Adipose tissue (tissue), 3 donors: ENCODE data around the gene IRF5. TPM values are rescaled to one million over a fixed set of nuclear protein-coding genes. Genes with fewer than 3 reads are reported as not detected.

ENCODE experiments used
- H3K27ac ChIP-seq: one replicate; pipeline ENCODE4 v1.5.1; 2013; ENCODE audit warnings: low read depth, low read length
- WGBS, 3 donors: extraction: QIAGEN DNeasy Blood & Tissue Kit; methylation state at CpG; one replicate each; pipeline ENCODE4 v1.1.7; 2013; 5-methylcytosine and 5-hydroxymethylcytosine counted together
- polyA plus RNA-seq, 3 donors: library from polyadenylated mRNA; stranded (reverse); fragments of 200-250 nt; gene quantifications; one replicate each; pipeline ENCODE4 v1.2.3, GENCODE V29; 2013
- donor health status: healthy with polysubstance abuse.
- donor health status: Bipolar disorder and iron deficiency.
- donor health status: healthy.

The IRF5 gene
- polyA plus RNA-seq, 3 donors = 2.7 to 4.3 (median 3.7) TPM

DNA sequence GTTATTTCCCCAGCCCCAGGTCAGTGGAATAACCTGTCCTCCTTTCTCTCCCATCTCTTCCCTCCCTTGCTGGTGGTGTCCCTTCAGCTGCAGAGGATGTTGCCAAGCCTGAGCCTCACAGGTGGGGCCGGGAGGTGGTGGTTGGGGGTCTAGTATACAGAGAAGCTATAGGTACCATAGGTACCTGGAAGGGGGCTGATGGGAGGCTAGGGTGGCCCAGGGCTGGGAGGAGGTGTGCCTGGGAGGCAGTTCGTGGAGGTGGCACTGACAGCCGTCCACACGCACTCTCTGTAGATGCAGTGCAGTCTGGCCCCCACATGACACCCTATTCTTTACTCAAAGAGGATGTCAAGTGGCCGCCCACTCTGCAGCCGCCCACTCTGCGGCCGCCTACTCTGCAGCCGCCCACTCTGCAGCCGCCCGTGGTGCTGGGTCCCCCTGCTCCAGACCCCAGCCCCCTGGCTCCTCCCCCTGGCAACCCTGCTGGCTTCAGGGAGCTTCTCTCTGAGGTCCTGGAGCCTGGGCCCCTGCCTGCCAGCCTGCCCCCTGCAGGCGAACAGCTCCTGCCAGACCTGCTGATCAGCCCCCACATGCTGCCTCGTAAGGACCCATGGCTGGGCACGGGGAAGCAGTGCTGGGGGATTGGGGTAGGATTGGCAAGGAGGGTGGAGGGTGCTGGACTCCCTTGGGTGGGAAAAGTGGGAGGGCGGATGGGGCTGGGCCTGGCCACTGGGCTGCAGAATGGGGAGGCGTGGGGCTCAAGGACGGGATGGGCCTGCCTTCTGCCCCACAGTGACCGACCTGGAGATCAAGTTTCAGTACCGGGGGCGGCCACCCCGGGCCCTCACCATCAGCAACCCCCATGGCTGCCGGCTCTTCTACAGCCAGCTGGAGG is 9.5 kb downstream of the IRF5 start:
- WGBS, 3 donors = 83 to 89% (median 85%) methylated on average over 16 to 22 of the region's 22 CpGs
- no peak overlapping the region for H3K27ac ChIP-seq

DNA sequence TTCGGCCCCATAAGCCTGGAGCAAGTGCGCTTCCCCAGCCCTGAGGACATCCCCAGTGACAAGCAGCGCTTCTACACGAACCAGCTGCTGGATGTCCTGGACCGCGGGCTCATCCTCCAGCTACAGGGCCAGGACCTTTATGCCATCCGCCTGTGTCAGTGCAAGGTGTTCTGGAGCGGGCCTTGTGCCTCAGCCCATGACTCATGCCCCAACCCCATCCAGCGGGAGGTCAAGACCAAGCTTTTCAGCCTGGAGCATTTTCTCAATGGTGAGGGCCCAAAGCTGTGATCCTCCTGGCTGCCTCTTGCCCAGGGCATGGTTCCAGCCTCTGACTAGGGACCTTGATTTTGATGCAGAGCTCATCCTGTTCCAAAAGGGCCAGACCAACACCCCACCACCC is 10.1 kb downstream of the IRF5 start:
- 93 to 94% (median 94%) methylated on average over 9 of the region's 9 CpGs for WGBS, 3 donors
- H3K27ac ChIP-seq = no peak overlapping the region

DNA sequence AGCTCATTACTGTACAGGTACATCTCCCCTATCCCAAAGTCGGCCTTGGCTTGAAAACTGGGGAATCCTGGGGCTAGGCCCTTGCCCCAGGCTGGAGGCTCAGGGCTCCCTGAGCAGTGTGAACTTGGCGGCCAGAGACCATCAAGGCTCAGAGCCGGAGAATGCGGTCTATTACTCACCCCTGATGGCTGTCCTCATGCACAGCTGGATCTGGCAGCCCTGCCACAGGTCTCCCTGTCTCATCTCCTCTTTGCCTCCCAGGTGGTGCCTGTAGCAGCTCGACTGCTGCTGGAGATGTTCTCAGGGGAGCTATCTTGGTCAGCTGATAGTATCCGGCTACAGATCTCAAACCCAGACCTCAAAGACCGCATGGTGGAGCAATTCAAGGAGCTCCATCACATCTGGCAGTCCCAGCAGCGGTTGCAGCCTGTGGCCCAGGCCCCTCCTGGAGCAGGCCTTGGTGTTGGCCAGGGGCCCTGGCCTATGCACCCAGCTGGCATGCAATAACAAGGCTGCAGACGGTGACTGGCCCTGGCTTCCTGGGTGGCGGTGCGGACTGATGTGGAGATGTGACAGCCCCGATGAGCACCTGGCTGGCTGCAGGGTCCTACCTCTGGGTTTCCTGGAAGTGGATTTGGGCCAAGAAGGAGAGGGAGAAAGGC is 10.7 kb downstream of the IRF5 start:
- WGBS, 3 donors = 57 to 84% (median 64%) methylated on average over 12 of the region's 12 CpGs
- H3K27ac ChIP-seq = no peak overlapping the region

DNA sequence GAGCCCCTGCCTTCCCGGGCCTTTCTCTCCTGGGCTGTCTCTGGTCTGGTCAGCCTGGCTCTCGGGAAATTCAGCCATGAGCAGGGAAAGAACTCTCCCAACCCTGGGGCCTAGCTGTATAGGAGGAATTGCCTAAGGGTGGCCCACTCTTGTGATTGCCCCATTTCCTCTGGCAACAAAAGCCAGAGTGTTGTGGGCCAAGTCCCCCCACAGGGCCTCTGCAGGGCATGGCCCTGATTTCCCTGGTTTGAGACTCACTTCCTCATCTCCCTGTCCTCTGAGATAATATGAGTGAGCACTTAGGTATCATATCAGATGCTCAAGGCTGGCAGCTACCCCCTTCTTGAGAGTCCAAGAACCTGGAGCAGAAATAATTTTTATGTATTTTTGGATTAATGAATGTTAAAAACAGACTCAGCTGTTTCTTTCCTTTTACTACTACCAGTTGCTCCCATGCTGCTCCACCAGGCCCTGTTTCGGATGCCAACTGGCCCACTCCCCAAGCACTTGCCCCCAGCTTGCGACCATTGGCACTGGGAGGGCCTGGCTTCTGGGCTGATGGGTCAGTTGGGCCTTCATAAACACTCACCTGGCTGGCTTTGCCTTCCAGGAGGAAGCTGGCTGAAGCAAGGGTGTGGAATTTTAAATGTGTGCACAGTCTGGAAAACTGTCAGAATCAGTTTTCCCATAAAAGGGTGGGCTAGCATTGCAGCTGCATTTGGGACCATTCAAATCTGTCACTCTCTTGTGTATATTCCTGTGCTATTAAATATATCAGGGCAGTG is 11.4 kb downstream of the IRF5 start:
- H3K27ac ChIP-seq = no peak overlapping the region
- WGBS, 3 donors = 64 to 89% (median 82%) methylated on average over 4 of the region's 4 CpGs

DNA sequence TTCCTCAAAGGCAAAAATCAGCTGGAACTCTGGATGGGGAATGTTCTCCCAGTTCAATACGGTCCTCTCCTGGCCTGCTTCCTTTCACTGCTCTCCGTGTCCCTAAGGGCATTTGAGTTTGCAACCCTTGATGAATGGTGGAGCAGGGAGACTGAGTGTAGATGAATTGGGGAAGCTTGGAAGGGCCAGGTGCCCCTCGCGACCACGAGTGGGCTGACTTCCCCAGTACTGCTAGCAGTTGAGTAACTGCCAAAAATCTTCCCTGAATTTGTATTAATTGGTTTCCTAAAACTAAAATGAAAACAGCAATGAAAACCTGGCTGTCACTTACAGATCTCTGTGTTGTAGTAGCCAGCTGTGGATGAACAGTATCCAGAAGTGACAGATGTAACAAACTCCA is 13.6 kb downstream of the IRF5 start:
- 46 to 75% (median 59%) methylated on average over 5 of the region's 5 CpGs for WGBS, 3 donors

DNA sequence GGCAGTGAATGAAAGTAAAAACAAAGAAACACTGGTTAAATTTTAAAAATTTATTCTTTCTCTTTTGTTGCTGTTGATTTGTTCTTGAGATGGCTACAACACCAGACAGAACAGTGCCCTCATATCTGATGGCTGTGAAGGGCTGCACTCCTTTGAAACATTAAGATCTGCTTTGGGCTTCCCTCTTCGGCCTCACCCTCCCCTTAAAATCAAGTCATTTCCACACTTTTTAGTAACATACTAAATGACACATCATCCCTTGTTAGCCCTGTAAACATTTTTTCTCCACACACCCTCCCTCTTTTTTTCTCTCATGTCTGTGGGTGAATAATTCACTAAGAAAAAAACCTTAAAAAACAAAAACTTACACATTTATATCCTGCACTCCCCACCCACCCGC is 16.4 kb downstream of the IRF5 start:
- 85 to 91% (median 85%) methylated on average over 2 of the region's 2 CpGs for WGBS, 3 donors

More for the DNA sequence above, 13.6 kb downstream of the IRF5 start:
- H3K27ac ChIP-seq = no peak overlapping the region

DNA sequence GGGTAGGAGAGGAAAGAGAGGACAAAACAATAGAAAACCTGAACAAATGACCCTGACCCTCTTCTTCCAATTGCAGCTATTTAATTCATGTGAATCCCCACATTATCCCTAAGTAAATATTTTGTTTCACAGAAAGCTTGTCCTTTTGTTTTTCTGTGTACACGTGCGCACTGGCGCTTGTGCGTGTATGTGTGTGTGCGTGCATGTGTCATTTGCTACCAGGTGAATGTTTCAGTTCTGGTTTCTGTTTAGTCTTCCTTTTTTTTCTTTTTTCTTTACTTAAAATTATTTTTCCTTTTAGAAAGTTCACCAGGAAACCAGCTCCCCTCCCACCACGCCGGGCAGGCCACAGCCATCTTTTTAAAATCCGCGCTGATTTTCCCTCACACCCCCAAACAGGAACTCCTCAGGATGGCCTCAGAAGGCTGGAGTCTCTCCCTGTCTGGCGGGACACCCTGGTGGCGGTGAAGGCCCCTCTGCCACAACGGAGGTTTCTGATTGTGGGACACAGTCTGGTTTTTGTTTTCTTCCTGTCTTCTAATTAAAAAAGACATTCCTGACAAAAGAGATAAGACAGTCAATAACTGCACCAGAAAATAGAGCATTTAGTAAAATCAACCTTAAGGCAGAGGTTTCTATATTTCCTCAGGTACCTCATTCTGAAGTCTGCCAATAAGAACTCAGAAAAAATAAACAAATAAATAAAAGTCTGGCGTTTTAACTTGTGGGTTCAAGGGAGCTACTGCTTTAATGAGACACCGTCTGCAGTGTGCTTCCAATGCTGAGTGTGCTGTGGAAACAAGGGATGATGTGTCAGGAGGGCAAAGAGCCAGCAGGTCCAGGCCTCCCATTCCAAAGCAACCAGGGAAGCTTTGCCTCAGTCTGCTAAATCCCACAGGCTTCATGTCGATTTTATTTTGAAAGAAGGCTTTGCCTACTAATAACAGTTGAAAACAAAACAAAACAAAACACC is 17.4 kb downstream of the IRF5 start:
- WGBS, 3 donors = 72 to 75% (median 73%) methylated on average over 15 of the region's 15 CpGs
- no peak overlapping the region for H3K27ac ChIP-seq

More for the DNA sequence above, 16.4 kb downstream of the IRF5 start:
- H3K27ac ChIP-seq = no peak overlapping the region

DNA sequence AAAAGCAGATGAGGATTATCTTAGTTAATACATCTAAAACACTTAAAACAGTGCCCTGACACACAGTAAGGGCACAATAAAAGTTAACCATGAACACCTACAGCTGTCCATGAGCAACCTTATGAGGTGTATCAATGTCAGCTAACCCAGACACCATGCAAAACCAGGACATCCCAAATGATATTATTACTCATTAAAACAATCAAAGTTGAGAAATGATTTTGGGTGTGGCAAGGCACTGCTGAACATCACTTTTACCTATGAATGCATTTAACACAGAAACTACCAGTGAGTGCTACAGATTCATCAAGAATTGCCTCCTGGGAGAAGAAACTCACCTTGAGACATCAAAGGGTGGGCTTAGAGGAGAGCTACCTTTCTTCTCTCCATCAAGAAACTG is 18.3 kb downstream of the IRF5 start:
- H3K27ac ChIP-seq = no peak overlapping the region

DNA sequence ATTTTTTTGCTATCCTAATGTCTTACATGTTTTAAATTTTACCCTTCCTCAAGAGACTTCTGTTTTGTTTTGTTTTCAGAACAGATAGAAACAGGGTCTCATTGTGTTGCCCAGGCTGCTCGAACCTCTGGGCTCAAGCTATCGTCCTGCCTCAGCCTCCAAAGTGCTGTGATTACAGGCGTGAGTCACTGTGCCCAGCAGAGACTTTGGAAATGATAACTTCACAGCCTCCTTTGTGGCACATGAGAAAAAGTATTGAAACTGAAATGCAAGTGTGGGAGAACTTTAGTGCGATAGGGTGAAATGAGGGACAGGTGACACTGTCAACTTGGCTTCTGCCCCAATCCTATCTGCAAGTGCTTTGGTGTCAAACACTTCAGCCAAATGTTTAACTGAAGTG is 21.6 kb downstream of the IRF5 start:
- WGBS, 3 donors = 94 to 96% (median 95%) methylated on average over 4 of the region's 4 CpGs
- no peak overlapping the region for H3K27ac ChIP-seq

DNA sequence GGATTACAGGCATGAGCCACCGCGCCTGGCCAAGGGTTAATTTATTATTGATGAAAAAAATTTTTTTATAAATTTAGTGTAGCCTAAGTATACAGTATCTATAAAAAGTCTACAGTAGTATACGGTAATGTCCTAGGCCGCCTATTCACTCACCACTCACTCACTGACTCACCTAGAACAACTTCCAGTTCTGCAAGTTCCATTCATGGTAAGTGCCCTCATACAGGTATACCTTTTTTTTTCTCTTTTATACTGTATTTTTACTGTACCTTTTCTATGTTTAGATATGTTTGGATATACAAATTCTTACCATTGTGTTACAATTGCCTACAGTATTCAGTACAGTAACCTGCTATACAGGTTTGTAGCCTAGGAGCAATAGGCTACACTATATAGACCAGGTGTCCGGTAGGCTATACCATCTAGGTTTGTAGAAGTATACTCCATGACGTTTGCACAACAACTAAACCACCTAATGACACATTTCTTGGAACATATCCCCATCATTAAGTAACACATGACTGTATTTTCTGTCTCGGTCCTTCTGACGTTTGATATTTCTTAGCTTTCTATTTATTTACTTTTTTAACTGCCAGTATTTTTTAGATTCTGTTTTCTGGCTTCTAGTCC is 23.4 kb downstream of the IRF5 start:
- 86 to 89% (median 89%) methylated on average over 8 of the region's 8 CpGs for WGBS, 3 donors
- H3K27ac ChIP-seq = no peak overlapping the region

DNA sequence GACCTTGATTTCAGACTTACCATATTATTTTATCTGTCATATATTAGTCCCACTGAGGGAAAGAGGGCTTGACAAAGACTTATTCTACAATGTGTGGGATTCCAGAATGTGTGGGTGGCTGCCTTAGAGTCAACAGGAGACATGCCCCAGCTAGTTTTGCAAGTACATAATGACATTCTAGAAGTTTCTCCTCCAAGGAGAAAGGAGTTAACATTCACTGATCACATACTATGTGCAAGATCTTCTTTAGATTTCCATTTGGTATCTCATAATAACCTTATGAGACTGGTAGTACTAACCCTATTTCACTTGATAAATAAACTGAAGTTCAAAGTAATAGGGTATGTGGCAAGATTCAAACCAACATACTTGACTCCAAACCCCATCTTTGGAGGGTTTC is 25.2 kb downstream of the IRF5 start:
- no peak overlapping the region for H3K27ac ChIP-seq

DNA sequence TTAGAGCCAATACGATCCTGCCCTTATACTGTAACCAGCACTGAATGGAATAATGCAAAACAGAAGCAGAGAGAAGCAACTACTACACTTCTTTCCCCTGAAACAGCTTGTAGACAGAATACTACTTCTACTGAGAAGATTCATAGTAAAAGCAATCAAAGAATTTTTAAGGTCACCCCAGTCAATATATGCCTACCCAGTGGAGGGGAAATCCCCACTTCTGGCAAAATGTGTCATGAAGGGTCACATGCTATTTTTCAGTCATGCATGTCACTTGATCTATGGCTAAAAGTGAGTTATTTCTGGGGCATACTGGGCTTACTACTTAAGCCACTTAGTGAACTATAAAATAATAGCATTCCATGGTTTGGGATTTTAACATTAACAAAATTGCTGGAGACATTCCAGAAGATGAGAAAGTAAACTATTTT is 25.6 kb downstream of the IRF5 start:
- 86 to 94% (median 91%) methylated on average over 1 of the region's 1 CpG for WGBS, 3 donors
- H3K27ac ChIP-seq = no peak overlapping the region

DNA sequence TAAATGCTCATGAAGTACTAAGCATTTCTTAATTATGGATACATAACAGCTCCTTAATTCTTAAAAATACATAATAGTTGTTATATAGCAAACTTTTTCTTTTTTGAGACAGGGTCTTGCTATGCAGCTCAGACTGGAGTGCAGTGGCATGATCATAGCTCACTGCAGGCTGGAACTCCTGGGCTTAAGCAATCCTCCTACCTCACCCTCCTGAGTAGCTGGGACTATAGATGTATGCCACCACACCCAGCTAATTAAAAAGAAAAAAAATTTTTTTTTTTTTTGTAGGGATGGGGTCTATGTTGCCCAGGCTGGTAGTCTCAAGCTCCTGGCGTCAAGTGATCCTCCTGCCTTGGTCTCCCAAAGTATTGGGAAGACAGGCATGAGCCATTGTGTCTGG is 30.9 kb downstream of the IRF5 start:
- no peak overlapping the region for H3K27ac ChIP-seq
- WGBS, 3 donors = 85 to 98% (median 88%) methylated on average over 1 of the region's 1 CpG

DNA sequence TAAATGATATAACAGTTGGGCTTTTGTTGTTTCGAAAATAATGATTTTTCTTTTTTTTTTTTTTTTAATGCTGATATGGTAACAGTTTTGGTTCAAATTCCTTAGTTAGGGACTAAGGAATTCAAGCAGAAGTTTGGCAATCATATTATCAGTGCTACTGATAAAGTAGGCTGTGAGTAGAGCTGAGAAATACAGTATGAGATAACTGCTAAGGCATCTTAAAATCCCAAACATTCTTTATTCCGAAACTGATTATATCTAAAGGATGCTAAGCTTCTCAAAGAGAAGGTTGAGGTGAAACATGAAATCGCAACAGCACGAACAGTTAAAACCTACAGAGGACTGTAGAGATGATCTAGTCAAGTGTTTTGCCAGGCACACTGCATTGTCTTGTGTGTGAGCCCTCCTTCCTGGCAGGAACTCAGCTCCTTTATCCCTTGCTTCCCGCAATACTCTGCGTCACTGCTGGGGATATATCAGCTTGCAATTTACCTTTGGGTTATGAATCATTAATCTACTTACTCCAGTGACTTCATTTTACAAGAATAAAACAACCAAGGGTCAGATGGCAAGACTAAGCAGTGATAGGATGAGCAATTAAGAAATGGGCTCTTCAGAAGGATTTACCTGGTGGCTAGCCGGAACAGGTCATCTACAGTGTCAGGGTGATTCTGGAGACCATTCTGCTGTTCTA is 36.7 kb downstream of the IRF5 start:
- H3K27ac ChIP-seq = no peak overlapping the region
- 83 to 90% (median 88%) methylated on average over 7 of the region's 7 CpGs for WGBS, 3 donors

DNA sequence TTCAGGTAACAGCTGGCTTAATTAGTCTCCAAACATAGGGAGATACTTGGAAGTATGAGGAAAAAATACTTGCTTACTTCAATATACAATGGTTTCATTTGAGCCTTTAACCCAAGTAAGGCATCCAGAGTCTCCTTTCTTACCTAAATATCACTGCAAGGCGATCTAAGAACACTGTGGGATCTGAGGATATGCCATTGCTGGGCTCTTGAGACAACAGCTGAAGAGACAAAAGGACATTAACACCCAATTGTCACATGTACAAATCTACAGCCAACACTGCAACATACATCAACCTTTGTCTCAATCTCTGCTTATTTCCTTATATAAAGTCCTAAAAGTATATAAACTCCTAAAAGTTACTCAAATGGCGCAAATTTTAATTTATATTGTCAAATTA is 44.4 kb downstream of the IRF5 start:
- no peak overlapping the region for H3K27ac ChIP-seq
- WGBS, 3 donors = 98 to 99% (median 99%) methylated on average over 2 of the region's 2 CpGs

DNA sequence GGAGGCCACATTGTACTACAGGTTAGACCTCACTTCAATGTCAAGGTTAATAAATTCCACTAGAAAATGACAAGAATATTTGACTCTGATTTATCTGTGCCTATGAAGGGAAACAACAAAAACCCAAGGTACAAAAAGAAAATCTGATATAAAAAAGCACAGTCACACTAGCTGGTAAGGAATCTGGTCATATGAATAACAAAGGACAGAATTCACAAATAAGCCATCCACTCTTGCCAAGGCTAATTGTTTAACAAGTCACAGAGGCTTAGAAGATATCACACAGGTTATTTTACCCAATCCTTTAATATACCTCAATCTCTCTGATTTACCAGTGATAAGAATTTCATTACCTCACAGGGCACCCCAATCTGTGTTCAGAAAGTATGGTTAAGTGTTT is 47.9 kb downstream of the IRF5 start:
- no peak overlapping the region for H3K27ac ChIP-seq

DNA sequence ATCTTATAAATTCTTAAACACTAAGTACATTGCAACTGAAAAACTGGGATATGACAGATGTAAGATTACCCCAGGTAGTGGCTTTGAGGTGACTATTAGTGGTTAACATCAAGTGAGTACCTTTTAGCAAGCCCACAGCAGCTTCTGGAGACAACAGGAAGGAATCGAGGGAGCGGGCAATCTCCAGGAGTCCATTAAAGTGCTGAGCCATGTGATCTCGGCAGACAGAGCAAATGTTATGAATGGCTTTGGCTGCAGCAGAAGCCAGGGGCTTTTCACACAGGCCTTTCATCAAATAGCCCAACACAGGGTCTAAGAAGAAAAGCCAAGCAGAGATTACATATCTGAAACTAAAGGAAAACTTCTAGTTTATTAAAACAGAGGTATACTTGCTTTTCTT is 48.9 kb downstream of the IRF5 start:
- H3K27ac ChIP-seq = no peak overlapping the region
- WGBS, 3 donors = 82 to 90% (median 89%) methylated on average over 3 of the region's 3 CpGs
